ENCODE results near the gene MYRIP. TPM values are rescaled to one million over a fixed set of nuclear protein-coding genes. Genes with fewer than 3 reads are reported as not detected.
"Not testable (repeated sequence)": the region's sequence is repeated elsewhere in the genome, so short reads cannot be mapped to it uniquely, and the experiment has no call there.

MYRIP gene
- polyA plus RNA-seq, 3 donors: not detected

GRCh38 chr3:40071683-40072238 is 262.4 kb downstream of the MYRIP start:
- Histone ChIP-seq H3K4me3 (replicated peaks in 1 of 3; ENCODE audit: low read depth in 2 of 3, low read length in 3 of 3) (no peak overlapping the region), H4K20me1 (ENCODE audit: insufficient read depth, low read length) (no peaks in the 10 kb centered on the region), H3K27me3 (ENCODE audit: control insufficient read depth in 2 of 2, insufficient read depth in 2 of 2, low read length in 2 of 2) (no peaks in the 10 kb centered on the region), H3K9me3 (replicated peaks in 1 of 2; ENCODE audit: control insufficient read depth in 1 of 2, insufficient read depth in 1 of 2, low read length in 2 of 2) (no peaks in the 10 kb centered on the region), H3K4me2 (replicated peaks; ENCODE audit: extremely low read depth, low read length, poor library complexity, severe bottlenecking) (no peak overlapping the region), H3K36me3 (replicated peaks in 1 of 2; ENCODE audit: control insufficient read depth in 1 of 2, insufficient read depth in 2 of 2, low read length in 2 of 2) (no peaks in the 10 kb centered on the region), H2AFZ (ENCODE audit: insufficient read depth, low read depth, low read length, poor library complexity, severe bottlenecking) (no peak overlapping the region), H3K27ac (ENCODE audit: low read depth in 1 of 2, low read length in 2 of 2) (no peak overlapping the region), H3K4me1 (ENCODE audit: control insufficient read depth in 1 of 2, insufficient read depth in 2 of 2, low read length in 2 of 2) (no peaks in the 10 kb centered on the region), H3K79me2 (ENCODE audit: insufficient read depth, low read length) (no peaks in the 10 kb centered on the region), H3K9ac (ENCODE audit: insufficient read depth, low read length, poor library complexity, severe bottlenecking) (no peak overlapping the region)
- intact Hi-C loops (cut with micrococcal nuclease): no loop called here
- H3K36me3 Mint-ChIP-seq: no peaks in the 10 kb centered on the region
- DNase-seq: no peak
- no peak overlapping the region for H3K4me3 Mint-ChIP-seq
- 92% methylated on average over 2 of the region's 3 CpGs for WGBS (ENCODE audit: insufficient coverage)
- H3K27me3 Mint-ChIP-seq (ENCODE audit: low read depth in 3 of 3): peaks cover 0 to 3% (median 2%) of the 10 kb centered on the region in 3 donors
- no peaks in the 10 kb centered on the region for H3K4me1 Mint-ChIP-seq
- H3K27ac Mint-ChIP-seq: no peak overlapping the region
- H3K9me3 Mint-ChIP-seq: peaks cover 0 to 2% (median 0%) of the 10 kb centered on the region in 7 donors
- no peak for TF ChIP-seq CTCF (IDR thresholded peaks at IDR 0.05)

- H3K36me3 ChIP-seq (replicated peaks in 1 of 2; ENCODE audit: control insufficient read depth in 1 of 2, insufficient read depth in 2 of 2, low read length in 2 of 2): no peaks in the 10 kb centered on the region
- Mint-ChIP-seq H3K4me1 (no peaks in the 10 kb centered on the region), H3K36me3 (no peaks in the 10 kb centered on the region), H3K27me3 (ENCODE audit: low read depth in 3 of 3) (peaks cover 0 to 2% (median under 1%) of the 10 kb centered on the region in 3 donors), H3K9me3 (peaks cover 0 to 3% (median 1%) of the 10 kb centered on the region in 7 donors), H3K27ac (no peak overlapping the region), H3K4me3 (no peak overlapping the region)
- no peak overlapping the region for H3K4me3 ChIP-seq (replicated peaks in 1 of 3; ENCODE audit: low read depth in 2 of 3, low read length in 3 of 3)
- WGBS (ENCODE audit: insufficient coverage): 72% methylated on average over 4 of the region's 11 CpGs
- TF ChIP-seq CTCF (IDR thresholded peaks at IDR 0.05): no peak
- H3K27ac ChIP-seq (ENCODE audit: low read depth in 1 of 2, low read length in 2 of 2): no peak overlapping the region
- no peaks in the 10 kb centered on the region for H3K4me1 ChIP-seq (ENCODE audit: control insufficient read depth in 1 of 2, insufficient read depth in 2 of 2, low read length in 2 of 2)
- no peaks in the 10 kb centered on the region for H3K79me2 ChIP-seq (ENCODE audit: insufficient read depth, low read length)
- H3K9ac ChIP-seq (ENCODE audit: insufficient read depth, low read length, poor library complexity, severe bottlenecking): no peak overlapping the region
- H2AFZ ChIP-seq (ENCODE audit: insufficient read depth, low read depth, low read length, poor library complexity, severe bottlenecking): no peak overlapping the region
- no peaks in the 10 kb centered on the region for H3K27me3 ChIP-seq (ENCODE audit: control insufficient read depth in 2 of 2, insufficient read depth in 2 of 2, low read length in 2 of 2)
- peaks cover 0 to 7% of the 10 kb centered on the region in 2 donors for H3K9me3 ChIP-seq (replicated peaks in 1 of 2; ENCODE audit: control insufficient read depth in 1 of 2, insufficient read depth in 1 of 2, low read length in 2 of 2)
- no peak for DNase-seq
- no peak overlapping the region for H3K4me2 ChIP-seq (replicated peaks; ENCODE audit: extremely low read depth, low read length, poor library complexity, severe bottlenecking)
- no peaks in the 10 kb centered on the region for H4K20me1 ChIP-seq (ENCODE audit: insufficient read depth, low read length)
- intact Hi-C loops (cut with micrococcal nuclease): no loop called here
Observed at GRCh38 chr3:40073310-40074007, 264.1 kb downstream of the MYRIP start.

DNA sequence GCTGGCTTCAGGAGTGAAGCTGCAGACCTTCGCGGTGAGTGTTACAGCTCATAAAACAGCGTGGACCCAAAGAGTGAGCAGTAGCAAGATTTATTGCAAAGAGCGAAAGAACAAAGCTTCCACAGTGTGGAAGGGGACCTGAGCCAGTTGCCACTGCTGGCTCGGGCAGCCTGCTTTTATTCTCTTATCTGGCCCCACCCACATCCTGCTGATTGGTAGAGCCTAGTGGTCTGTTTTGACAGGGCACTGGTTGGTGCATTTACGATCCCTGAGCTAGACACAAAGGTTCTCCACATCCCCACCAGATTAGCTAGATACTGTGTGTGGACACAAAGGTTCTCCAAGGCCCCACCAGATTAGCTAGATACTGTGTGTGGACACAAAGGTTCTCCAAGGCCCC is 267.7 kb downstream of the MYRIP start:
- H3K36me3 ChIP-seq (replicated peaks in 1 of 2; ENCODE audit: control insufficient read depth in 1 of 2, insufficient read depth in 2 of 2, low read length in 2 of 2); H3K27ac Mint-ChIP-seq; H3K4me3 ChIP-seq (replicated peaks in 1 of 3; ENCODE audit: low read depth in 2 of 3, low read length in 3 of 3); H3K4me1 ChIP-seq (ENCODE audit: control insufficient read depth in 1 of 2, insufficient read depth in 2 of 2, low read length in 2 of 2); H3K4me1 Mint-ChIP-seq; H3K4me3 Mint-ChIP-seq; H3K27me3 ChIP-seq (ENCODE audit: control insufficient read depth in 2 of 2, insufficient read depth in 2 of 2, low read length in 2 of 2); H3K27me3 Mint-ChIP-seq (ENCODE audit: low read depth in 3 of 3); H3K9me3 Mint-ChIP-seq; intact Hi-C loops (cut with micrococcal nuclease); H3K79me2 ChIP-seq (ENCODE audit: insufficient read depth, low read length); H3K27ac ChIP-seq (ENCODE audit: low read depth in 1 of 2, low read length in 2 of 2); DNase-seq; H3K36me3 Mint-ChIP-seq; H3K9ac ChIP-seq (ENCODE audit: insufficient read depth, low read length, poor library complexity, severe bottlenecking); H3K9me3 ChIP-seq (replicated peaks in 1 of 2; ENCODE audit: control insufficient read depth in 1 of 2, insufficient read depth in 1 of 2, low read length in 2 of 2); H4K20me1 ChIP-seq (ENCODE audit: insufficient read depth, low read length); H3K4me2 ChIP-seq (replicated peaks; ENCODE audit: extremely low read depth, low read length, poor library complexity, severe bottlenecking); H2AFZ ChIP-seq (ENCODE audit: insufficient read depth, low read depth, low read length, poor library complexity, severe bottlenecking): not testable (repeated sequence)
- WGBS (ENCODE audit: insufficient coverage): no CpG with 5 or more reads among the region's 6 CpGs
